Posterior cingulate gyrus (tissue), 11 donors: ENCODE measurements around the gene PHKG2.

ENCODE experiments used
- DNase-seq, 10 donors: peaks; one replicate each; pipeline versions ENCODE4 v3.0.0 to v3.0.0-alpha.2; 2020 to 2021; ENCODE audit warnings: mixed read lengths in 3 of 10
- intact Hi-C: fragments of 100-400 bp; cut with DNase I; formaldehyde crosslinking; loops from one replicate; pipeline ENCODE4 v1.15.1; 2023

The PHKG2 gene

DNA sequence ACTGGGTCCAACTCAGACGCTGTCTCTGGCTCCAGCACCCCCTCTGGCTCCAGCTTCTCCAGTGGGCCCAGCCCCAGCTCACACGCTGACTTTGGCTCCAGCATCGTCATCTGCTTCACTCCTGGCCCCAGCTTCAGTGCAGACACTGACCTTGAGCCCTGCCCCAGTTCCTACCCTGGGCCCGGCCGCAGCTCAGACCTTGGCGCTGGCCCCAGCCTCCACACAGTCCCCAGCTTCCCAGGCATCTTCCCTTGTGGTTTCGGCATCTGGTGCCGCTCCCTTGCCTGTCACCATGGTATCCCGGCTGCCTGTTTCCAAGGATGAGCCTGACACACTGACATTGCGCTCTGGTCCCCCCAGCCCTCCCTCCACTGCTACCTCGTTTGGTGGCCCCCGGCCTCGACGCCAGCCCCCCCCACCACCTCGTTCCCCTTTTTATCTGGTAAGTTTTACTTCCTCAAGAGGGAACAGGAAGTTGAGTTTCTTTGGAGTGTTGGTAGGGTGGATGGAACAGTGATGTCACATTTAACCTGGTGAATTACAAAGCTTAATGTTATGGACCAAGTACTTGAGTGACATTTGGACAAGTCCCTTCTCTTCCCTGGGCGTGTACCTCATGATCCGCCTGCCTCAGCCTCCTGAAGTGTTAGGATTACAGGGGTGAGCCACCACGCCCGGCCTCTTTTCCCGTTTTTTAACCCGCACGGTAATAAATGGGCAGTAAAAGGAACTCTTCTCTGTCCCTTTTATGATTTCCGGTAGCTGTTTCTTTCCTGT lies 23.4 kb upstream of the PHKG2 start:
- DNase-seq = peak in 1 of 10 donors; percentile 77
- intact Hi-C loops = no loop called here

- peak in 1 of 10 donors; percentile 27 for DNase-seq
- intact Hi-C loops = no loop called here
Observed at GRCh38 chr16:30725418-30725792, 22.8 kb upstream of the PHKG2 start.

GRCh38 chr16:30728321-30728720 lies 19.9 kb upstream of the PHKG2 start:
- peak in 1 of 10 donors; percentile 54 for DNase-seq
- intact Hi-C loops = no loop called here

GRCh38 chr16:30728899-30729672 lies 19.1 kb upstream of the PHKG2 start:
- peak in 1 of 10 donors; percentile 71 for DNase-seq
- intact Hi-C loops = no loop called here

- DNase-seq = no peak
- intact Hi-C loops = no loop called here
Observed at GRCh38 chr16:30731411-30731810, 16.8 kb upstream of the PHKG2 start.

GRCh38 chr16:30736995-30737793 lies 11.0 kb upstream of the PHKG2 start:
- DNase-seq = no peak
- intact Hi-C loops = no loop called here

DNA sequence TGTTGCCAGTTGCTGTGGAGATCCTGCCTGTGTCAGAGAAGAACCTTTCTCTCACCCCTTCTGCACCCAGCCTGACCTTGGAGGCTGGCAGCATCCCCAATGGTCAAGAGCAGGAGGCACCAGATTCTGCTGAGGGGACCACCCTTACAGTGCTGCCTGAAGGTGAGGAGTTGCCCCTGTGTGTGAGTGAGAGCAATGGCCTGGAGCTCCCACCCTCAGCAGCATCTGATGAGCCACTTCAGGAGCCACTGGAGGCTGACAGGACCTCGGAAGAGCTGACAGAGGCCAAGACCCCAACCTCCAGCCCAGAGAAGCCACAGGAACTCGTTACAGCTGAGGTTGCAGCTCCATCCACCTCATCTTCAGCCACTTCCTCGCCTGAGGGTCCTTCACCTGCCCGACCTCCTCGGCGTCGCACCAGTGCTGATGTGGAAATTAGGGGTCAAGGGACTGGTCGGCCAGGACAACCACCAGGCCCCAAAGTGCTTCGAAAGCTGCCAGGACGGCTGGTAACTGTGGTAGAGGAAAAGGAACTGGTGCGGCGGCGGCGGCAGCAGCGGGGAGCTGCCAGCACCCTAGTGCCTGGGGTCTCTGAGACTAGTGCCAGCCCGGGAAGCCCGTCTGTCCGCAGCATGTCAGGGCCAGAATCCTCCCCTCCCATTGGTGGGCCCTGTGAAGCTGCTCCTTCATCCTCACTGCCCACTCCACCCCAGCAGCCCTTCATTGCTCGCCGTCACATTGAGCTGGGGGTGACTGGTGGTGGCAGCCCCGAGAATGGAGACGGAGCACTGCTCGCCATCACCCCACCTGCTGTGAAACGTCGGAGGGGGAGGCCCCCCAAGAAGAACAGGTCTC lies 10.2 kb upstream of the PHKG2 start:
- DNase-seq = no peak
- intact Hi-C loops = no loop called here

DNA sequence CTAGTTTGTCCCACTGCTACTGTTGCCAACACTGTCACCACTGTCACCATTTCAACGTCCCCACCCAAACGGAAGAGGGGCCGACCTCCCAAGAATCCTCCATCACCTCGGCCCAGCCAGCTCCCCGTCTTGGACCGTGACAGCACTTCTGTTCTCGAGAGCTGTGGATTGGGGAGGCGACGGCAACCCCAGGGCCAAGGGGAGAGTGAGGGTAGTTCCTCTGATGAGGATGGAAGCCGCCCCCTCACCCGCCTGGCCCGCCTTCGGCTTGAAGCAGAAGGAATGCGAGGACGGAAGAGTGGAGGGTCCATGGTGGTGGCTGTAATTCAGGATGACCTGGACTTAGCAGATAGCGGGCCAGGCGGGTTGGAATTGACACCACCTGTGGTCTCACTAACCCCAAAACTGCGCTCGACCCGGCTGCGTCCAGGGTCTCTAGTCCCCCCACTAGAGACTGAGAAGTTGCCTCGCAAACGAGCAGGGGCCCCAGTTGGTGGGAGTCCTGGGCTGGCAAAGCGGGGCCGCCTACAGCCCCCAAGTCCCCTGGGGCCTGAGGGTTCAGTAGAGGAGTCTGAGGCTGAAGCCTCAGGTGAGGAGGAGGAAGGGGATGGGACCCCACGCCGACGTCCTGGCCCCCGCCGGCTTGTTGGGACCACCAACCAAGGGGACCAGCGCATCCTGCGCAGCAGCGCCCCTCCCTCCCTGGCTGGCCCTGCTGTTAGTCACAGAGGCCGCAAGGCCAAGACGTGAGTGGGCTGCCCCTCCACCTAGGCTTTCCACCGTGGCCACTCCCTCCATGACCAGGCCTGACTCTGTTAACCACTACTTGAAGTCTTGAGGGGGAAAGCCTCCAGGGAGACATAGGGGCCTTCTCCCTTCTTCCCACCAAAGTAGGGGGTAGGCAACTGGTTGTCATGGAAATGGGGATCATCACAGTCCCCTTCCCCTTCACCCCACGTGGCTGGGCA lies 9.0 kb upstream of the PHKG2 start:
- intact Hi-C loops = no loop called here
- peak in 2 of 10 donors; percentile 72 to 80 for DNase-seq

- DNase-seq = peak in 1 of 10 donors; percentile 86
- intact Hi-C loops = no loop called here
Observed at GRCh38 chr16:30740364-30741251, 7.6 kb upstream of the PHKG2 start.

DNA sequence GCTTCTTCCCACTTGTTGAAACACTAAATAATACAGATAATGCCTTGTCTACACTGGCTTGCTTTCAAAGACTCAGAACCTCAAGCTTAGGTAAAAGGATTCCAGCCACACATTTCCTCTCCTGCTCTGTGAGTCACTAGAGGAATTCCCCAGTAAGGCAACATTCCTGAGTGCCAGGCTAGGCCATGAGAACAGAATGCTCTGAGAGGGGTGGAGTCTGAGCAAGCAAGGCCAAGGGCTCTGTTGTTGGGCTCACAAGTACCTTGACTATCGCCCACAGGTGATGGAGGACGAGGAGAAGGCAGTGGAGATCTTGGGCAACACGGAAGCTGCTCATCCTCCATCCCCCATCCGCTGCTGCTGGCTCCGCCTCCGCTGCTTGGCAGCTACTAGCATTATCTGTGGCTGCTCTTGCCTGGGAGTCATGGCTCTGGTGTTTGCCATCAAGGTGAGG lies 6.7 kb upstream of the PHKG2 start:
- no peak for DNase-seq
- intact Hi-C loops = no loop called here

- DNase-seq = no peak
- intact Hi-C loops = no loop called here
Observed at GRCh38 chr16:30743716-30744115, 4.5 kb upstream of the PHKG2 start.

DNA sequence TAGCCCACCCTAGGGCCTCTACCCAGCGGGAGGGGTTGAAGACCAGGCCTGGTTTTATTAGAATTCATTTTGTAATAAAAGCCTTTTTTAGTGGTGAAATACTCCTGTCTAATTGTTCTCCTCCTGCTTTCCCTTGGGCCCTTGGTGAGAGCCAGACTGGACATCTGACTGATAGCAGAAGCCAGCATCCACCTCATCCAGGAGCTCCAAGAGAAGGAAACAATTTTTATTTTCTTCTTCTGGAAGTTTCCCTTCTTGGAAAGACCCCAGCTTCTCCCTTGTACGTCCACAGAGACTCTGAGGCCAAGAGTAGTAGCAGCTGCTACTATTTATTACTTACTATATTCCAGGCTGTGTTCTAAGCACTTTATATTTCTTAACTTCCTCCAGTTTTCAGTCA lies 4.0 kb upstream of the PHKG2 start:
- intact Hi-C loops = no loop called here
- no peak for DNase-seq

DNA sequence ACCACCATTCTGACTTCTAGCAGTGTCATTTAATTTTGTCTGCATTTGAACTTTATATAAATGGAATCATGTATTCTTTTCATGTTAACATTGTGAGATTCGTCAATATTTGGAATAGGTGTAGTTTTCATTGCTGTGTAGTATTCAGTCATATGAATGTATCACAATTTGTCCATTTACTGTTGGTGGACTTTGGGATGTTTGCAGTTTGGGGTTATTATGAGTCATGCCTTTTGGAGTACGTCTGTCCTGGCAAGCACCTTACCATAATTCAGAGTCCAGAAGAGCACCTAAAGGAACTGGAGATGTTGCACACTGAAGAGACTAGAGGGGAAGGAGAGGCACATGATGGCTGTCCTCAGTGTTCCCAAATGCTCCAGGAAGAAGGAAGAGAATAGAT lies 3.1 kb upstream of the PHKG2 start:
- DNase-seq = no peak
- intact Hi-C loops = no loop called here

DNA sequence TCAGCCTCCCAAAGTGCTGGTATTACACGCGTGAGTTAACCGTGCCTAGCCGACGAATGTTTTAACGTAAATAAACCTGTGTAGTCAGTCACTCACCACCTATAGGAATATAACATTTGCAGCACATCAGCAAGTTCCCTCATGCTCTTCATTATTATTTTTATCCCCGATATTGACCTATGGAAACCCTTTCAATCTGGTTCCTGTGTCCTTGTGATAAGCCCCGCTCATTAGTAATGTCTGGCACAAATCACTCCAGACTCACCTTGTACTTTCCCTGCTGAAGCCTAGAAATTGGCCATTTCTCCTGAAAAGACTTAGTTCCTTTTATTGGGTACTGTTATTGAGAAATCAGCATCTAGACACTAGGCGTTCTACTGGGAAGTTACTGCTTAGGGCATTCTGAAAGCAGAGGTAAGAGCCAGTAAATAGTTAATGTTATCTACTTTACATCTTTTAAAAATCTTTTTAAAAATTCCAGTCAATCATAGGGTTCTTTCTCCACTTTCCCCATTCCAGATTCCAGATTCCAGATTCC lies 1.5 kb upstream of the PHKG2 start:
- intact Hi-C loops = no loop called here

GRCh38 chr16:30747331-30747730 lies 894 bp upstream of the PHKG2 start:
- intact Hi-C loops = no loop called here
- no peak for DNase-seq

More for the DNA sequence above, 1.5 kb upstream of the PHKG2 start:
- no peak for DNase-seq

DNA sequence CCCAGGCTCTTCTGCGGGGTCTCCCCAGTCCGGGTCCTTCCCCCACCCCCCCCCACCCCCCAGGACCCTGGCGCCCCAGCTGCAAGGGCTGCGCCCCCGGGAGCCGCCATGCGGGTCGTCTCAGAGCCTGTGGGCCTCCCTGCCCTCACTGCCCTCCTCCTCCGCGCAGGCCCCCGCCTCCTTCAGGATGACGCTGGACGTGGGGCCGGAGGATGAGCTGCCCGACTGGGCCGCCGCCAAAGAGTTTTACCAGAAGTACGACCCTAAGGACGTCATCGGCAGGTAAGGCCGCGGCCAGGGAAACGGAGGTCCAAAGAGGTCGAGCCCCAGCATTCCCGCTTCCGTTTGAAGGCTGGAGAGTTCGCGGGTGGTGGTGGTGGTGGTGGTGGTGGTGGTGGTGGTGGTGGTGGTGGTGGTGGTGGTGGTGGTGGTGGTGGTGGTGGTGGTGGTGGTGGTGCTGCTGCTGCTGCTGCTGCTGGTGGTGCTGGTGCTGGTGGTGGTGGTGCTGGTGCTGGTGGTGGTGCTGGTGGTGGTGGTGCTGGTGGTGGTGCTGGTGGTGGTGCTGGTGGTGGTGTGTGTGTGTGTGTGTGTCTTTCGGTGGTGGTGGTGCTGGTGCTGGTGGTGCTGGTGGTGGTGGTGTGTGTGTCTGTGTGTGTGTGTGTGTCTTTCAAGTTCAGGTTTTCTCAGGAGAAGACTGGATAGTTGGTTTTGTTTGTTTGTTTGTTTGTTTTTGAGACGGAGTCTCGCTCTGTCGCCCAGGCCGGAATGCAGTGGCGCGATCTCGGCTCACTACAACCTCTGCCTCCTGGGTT lies 615 bp downstream of the PHKG2 start:
- intact Hi-C loops = loop anchor here (2.0 kb wide), 2 partner anchors 14 to 50 kb away; partner anchors contain the start of genes CFAP119, RNF40 and SRCAP
- DNase-seq = peak in 1 of 10 donors; percentile 84

- intact Hi-C loops = loop anchor here (5.0 kb wide), 1 partner anchor 313 kb away; no protein-coding TSS in a partner anchor
Observed at GRCh38 chr16:30750201-30750600, 2.0 kb downstream of the PHKG2 start.

More at GRCh38 chr16:30750201-30750600, 2.0 kb downstream of the PHKG2 start:
- DNase-seq = no peak
